ENCODE data around the gene CDYL. TPM values are rescaled to one million over a fixed set of nuclear protein-coding genes. Genes with fewer than 3 reads are reported as not detected.

CDYL gene
- total RNA-seq, 2 experiments from 2014 or later: 25.0 to 33.6 TPM

DNA sequence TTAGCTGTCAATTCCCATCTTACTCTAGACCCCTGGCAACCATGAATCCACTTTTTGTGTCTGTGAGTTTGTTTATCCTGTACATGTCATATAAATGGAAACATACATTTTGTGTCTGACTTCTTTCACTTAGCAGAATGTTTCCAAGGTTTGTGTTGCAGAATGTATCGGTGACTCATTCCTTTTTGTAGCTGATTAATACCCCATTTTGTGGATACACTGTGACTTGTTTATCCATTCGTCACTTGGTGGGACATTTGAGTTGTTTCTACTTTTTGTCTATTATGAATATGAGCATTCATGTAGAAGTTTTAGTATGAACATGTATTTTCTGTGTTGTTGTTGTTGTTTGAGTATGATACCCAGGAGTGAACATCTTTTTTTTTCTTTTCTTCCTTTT is 21.4 kb downstream of the CDYL start:
- Mint-ChIP-seq H3K27ac (no peak overlapping the region), H3K4me1 (peaks cover 21% of the 10 kb centered on the region), H3K4me3 (no peak overlapping the region)

DNA sequence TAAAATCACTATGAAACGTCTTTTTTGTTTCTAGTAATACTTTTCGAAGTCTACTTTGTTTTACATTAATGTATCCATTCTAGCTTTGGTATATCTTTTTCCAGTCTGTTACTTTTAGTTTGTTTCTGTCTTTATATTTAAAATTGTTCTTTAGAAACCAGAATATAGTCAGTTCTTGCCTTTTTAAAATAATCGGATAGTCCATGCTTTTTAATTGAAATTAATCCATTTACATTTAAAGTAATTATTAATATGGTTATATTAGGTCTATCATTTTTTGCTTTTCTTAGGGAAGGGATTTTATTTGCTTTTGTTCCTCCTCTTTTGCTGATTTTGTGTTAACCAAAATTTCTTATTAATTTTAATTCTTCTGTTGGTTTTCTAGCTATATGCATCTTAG is 23.7 kb downstream of the CDYL start:
- Mint-ChIP-seq H3K9me3 (peaks cover 9% of the 10 kb centered on the region), H3K4me1 (peaks cover 27% of the 10 kb centered on the region), H3K27ac (no peak overlapping the region), H3K27me3 (no peaks in the 10 kb centered on the region), H3K4me3 (no peak overlapping the region), H3K36me3 (ENCODE audit: low read depth) (no peaks in the 10 kb centered on the region)
- ChIA-PET POLR2A (no interaction called here), CTCF (interaction anchor here (1.4 kb wide), 1 partner anchor 11 kb away, joined by 3 read pairs; no protein-coding TSS in a partner anchor)
- no peak for DNase-seq

More for the DNA sequence above, 21.4 kb downstream of the CDYL start:
- ChIA-PET CTCF (no interaction called here), POLR2A (no interaction called here)
- DNase-seq: no peak
- Mint-ChIP-seq H3K9me3 (peaks cover 9% of the 10 kb centered on the region), H3K27me3 (no peaks in the 10 kb centered on the region), H3K36me3 (ENCODE audit: low read depth) (no peaks in the 10 kb centered on the region)

DNA sequence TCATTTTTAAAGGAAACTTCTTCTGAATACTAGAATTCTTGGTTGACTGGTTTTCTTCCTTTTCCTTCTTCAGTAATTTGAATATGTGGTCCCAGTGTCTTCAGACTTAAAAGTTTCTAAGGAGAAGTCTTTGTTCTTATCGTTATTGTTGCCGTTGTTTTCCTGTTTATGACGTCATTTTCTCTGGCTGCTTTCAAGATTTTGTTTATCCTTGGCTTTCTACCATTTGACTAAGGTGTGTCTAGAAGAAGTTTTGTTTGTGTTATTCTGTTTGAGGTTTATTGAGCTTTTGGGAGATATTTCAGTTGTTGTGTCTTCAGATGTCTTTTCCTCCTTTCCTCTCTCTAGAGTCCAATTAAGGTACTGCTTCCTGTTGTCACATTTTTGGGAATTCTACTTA is 24.5 kb downstream of the CDYL start:
- Mint-ChIP-seq H3K4me3 (no peak overlapping the region), H3K4me1 (peaks cover 27% of the 10 kb centered on the region), H3K36me3 (ENCODE audit: low read depth) (no peaks in the 10 kb centered on the region), H3K27ac (no peak overlapping the region), H3K27me3 (no peaks in the 10 kb centered on the region), H3K9me3 (peaks cover 9% of the 10 kb centered on the region)
- POLR2A ChIA-PET: no interaction called here
- DNase-seq: no peak
- CTCF ChIA-PET: no interaction called here

DNA sequence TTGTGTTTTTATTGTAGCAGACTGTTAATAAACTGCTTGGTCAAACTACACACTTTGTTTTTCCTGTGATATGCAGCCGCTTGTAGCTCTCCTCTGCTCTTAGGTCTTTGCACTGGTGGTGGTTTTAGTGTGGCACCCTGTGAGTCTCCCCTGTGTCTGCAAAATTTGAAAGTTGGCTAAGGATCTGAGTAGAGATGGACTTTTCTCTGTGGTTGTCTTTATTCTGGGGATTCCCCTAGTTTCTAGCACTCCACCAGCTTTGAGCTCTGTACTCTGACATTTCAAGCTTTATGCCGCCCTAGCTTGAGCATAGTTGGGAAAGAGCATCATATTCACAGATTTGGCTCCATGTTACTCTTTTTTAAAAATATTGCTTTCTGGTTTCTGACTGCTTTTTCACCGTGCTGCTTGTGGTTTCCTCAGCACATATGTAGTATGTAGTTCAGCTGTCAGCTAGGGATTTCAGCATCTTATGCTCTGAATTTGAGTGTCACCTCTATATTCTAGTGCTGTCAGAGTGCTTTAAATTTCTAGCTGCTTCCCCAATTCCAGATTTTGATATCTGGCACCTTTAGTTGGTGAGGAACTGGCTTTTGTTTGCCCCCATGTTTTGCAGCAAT is 25.4 kb downstream of the CDYL start:
- Mint-ChIP-seq H3K4me3 (no peak overlapping the region), H3K36me3 (ENCODE audit: low read depth) (no peaks in the 10 kb centered on the region), H3K27ac (no peak overlapping the region), H3K9me3 (peaks cover 9% of the 10 kb centered on the region), H3K27me3 (no peaks in the 10 kb centered on the region), H3K4me1 (peaks cover 28% of the 10 kb centered on the region)
- CTCF ChIA-PET: interaction anchor here (0.5 kb wide), 1 partner anchor 10 kb away, joined by 3 read pairs; no protein-coding TSS in a partner anchor
- POLR2A ChIA-PET: no interaction called here
- DNase-seq: no peak

DNA sequence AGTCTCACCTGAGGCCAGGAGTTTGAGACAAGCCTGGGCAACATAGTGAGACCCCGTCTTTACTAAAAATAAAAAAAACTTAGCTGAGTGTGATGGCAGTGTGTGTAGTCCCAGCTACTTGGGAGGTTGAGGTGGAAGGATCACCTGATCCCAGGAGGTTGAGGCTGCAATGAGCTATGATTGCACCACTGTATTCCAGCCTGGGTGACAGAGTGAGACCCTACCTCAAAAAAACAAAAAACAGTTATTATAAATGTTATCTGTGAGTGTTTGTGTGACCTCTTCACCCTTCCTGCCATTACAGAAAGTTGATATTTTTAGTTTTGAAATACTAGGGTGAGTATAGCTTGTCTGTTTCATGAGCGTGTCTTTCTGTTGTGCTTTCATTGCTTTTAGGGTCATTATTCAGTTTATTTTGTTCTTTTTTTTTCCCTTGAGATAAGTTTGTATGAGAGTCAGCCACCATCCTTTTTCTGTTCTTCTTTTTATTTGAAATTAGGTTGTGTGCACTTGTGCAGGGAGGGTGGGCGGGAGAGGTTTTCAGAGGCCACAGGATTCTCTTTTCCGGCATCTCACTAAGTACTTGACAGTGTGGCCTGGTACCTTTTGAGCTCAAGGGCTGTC is 26.2 kb downstream of the CDYL start:
- H3K27me3 Mint-ChIP-seq: no peaks in the 10 kb centered on the region

DNA sequence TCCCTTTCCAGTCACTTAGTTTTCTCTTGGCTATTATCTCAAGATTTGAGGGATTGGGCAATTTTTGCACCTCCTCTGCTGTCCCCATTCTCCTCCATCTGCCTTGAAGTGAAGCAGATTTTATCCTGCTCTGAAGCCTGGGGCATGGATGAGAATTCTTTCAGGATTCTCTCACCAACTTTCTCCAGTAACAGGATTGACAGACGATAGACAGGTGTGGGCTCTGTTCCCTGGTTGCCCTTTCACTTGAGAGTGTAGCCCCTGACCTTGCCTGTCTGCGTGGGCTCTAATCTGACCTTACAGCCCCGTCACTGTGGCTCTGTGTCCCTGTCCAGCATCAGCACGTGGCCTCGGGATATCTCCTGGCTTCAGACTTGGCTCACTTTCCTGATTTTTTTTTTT is 27.1 kb downstream of the CDYL start:
- peaks cover 9% of the 10 kb centered on the region for H3K9me3 Mint-ChIP-seq
- H3K36me3 Mint-ChIP-seq (ENCODE audit: low read depth): no peaks in the 10 kb centered on the region
- no peak overlapping the region for H3K4me3 Mint-ChIP-seq
- H3K27me3 Mint-ChIP-seq: no peaks in the 10 kb centered on the region
- H3K27ac Mint-ChIP-seq: no peak overlapping the region
- no peak for DNase-seq
- peaks cover 31% of the 10 kb centered on the region for H3K4me1 Mint-ChIP-seq
- CTCF ChIA-PET: interaction anchor here (0.6 kb wide), 2 partner anchors 496 to 597 kb away, joined by 3 to 5 read pairs; no protein-coding TSS in a partner anchor
- POLR2A ChIA-PET: no interaction called here

More for the DNA sequence above, 26.2 kb downstream of the CDYL start:
- DNase-seq: no peak
- H3K27ac Mint-ChIP-seq: no peak overlapping the region
- ChIA-PET POLR2A (no interaction called here), CTCF (no interaction called here)
- H3K4me1 Mint-ChIP-seq: peaks cover 29% of the 10 kb centered on the region
- H3K4me3 Mint-ChIP-seq: no peak overlapping the region
- H3K9me3 Mint-ChIP-seq: peaks cover 9% of the 10 kb centered on the region
- H3K36me3 Mint-ChIP-seq (ENCODE audit: low read depth): no peaks in the 10 kb centered on the region

DNA sequence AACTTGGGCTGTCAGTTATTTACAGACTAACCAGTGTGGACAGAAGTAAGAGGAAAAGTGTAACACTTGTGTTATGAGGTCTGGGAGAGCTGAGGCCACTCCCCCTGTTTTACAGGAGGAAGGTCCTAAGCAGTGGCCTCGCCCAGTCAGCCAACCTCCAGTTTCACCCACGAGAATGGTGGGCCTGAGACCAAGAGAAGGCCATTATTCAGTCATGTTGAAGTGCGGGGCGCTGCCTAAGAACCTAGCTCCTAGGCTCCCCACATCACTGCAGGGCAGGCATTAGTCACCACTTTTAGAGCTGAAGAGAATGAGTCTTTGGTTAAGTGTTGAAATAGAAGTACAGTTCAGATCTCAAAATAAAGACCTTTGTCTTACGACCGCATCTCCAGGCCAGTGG is 27.9 kb downstream of the CDYL start:
- H3K9me3 Mint-ChIP-seq: peaks cover 12% of the 10 kb centered on the region
- POLR2A ChIA-PET: no interaction called here
- no peak overlapping the region for H3K4me3 Mint-ChIP-seq
- H3K36me3 Mint-ChIP-seq (ENCODE audit: low read depth): peaks cover 3% of the 10 kb centered on the region
- no peak for DNase-seq
- H3K27ac Mint-ChIP-seq: no peak overlapping the region
- peaks cover 31% of the 10 kb centered on the region for H3K4me1 Mint-ChIP-seq
- CTCF ChIA-PET: interaction anchor here (0.5 to 0.6 kb wide), 3 partner anchors 21 to 598 kb away, joined by 3 to 5 read pairs (median 3); no protein-coding TSS in a partner anchor
- no peaks in the 10 kb centered on the region for H3K27me3 Mint-ChIP-seq

DNA sequence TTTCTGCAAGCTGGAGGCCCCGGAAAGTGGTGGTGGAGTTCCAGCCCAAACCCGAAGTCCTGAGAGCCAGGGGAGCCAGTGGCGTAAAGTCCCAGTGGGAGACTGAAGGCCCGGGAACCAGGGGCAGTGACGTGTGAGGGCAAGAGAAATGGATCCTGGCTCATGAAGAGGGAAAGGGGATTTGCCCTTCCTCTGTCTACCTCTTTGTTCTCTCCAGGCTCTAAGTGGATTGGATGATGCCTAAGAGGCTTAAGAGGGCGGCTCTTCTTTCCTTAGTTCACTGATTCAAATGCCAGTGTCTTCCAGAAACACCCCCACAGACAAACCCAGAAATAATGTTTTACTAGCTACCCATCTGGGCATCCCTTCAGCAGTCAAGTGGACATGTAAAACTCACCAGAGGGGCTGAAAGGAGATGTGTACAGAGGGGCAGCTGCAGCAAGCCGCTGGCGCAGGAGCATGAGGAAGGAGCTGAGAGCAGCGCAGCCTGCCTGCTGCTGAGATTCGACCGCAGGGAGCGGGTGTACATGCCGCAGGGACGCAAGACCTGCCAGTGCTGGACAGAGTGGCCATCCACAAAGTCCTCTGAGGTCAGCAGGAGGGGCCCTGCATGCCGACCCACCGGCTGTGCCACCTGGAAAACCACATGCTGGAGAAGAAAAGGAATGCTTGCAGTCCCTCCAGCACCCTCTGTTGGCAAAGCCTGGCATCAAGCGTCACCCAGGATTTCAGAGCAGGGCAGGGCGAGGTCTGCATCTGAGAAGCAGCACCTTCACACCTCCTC is 29.5 kb downstream of the CDYL start:
- DNase-seq: peak; percentile 11
- POLR2A ChIA-PET: no interaction called here
- CTCF ChIA-PET: no interaction called here
- Mint-ChIP-seq H3K27me3 (no peaks in the 10 kb centered on the region), H3K27ac (no peak overlapping the region), H3K4me3 (no peak overlapping the region), H3K9me3 (peaks cover 12% of the 10 kb centered on the region), H3K36me3 (ENCODE audit: low read depth) (peaks cover 3% of the 10 kb centered on the region), H3K4me1 (peaks cover 30% of the 10 kb centered on the region)

DNA sequence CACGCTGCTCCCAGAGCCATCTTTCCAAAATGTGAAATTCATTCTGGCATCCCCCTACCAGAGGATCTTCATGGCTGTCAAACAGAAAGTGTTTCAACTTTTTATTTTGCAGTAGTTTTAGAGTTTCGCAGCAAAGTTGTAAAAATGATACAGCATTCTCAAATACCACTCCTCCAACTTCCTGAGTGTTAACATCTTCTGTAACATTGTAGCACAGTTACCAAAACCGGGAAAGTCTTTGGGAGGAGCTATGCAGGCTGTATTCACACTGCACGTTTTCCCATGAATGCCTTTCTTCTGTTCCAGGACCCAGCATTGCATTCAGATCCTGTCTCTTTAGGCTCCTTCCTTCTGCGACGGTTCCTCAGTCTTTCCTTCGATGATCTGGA is 30.1 kb downstream of the CDYL start:
- H3K4me1 Mint-ChIP-seq: peaks cover 25% of the 10 kb centered on the region
- POLR2A ChIA-PET: no interaction called here

DNA sequence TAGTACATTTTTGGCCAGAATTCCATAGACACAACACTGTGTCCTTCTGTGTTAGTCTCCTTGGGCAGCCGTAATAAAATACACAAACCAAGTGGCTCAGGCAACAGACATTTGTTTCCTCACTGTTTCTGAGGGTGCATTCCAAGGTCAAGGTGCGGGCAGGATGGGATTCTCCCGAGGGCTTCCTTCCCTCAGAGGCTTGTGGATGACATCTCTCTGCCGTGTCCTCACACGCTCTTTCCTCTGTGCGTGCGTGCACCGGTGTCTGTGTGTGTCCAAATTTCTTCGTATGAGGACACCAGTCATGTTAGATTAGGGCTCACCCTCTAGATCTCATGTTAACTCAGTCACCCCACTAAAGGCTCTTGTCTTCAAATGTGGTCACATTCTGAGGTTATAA is 30.6 kb downstream of the CDYL start:
- H3K27ac Mint-ChIP-seq: no peak overlapping the region
- H3K4me1 Mint-ChIP-seq: peaks cover 20% of the 10 kb centered on the region
- ChIA-PET POLR2A (no interaction called here), CTCF (no interaction called here)
- H3K4me3 Mint-ChIP-seq: no peak overlapping the region
- no peaks in the 10 kb centered on the region for H3K27me3 Mint-ChIP-seq
- H3K36me3 Mint-ChIP-seq (ENCODE audit: low read depth): peaks cover 3% of the 10 kb centered on the region
- peaks cover 10% of the 10 kb centered on the region for H3K9me3 Mint-ChIP-seq
- no peak for DNase-seq

More for the DNA sequence above, 30.1 kb downstream of the CDYL start:
- CTCF ChIA-PET: no interaction called here
- Mint-ChIP-seq H3K27me3 (no peaks in the 10 kb centered on the region), H3K9me3 (peaks cover 10% of the 10 kb centered on the region), H3K27ac (no peak overlapping the region), H3K36me3 (ENCODE audit: low read depth) (peaks cover 3% of the 10 kb centered on the region), H3K4me3 (no peak overlapping the region)
- no peak for DNase-seq

DNA sequence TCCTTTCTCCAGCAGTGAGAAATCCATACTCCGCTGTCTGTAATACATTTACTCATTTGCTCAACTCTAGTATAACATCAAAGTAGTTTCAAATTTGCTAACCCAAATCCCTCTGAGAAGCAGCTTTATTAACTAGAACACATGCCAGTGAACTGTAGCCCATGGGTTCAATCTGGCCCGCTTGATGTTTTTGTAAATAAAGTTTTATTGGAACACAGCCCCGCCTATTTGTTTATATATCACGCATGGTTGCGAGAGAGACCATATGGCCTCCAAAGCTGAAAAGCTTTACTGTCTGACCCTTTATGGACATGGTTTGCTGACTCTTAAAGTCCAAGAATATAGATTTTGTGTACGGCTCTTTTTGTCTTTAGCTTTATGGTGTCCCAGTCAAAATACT is 32.2 kb downstream of the CDYL start:
- no peak for DNase-seq
- ChIA-PET CTCF (no interaction called here), POLR2A (interaction anchor here (0.8 kb wide), 1 partner anchor 31 kb away, joined by 3 read pairs; no protein-coding TSS in a partner anchor)
- peaks cover 11% of the 10 kb centered on the region for H3K4me1 Mint-ChIP-seq
- H3K9me3 Mint-ChIP-seq: peaks cover 10% of the 10 kb centered on the region
- peaks cover 3% of the 10 kb centered on the region for H3K36me3 Mint-ChIP-seq (ENCODE audit: low read depth)
- no peak overlapping the region for H3K4me3 Mint-ChIP-seq
- no peak overlapping the region for H3K27ac Mint-ChIP-seq
- no peaks in the 10 kb centered on the region for H3K27me3 Mint-ChIP-seq

DNA sequence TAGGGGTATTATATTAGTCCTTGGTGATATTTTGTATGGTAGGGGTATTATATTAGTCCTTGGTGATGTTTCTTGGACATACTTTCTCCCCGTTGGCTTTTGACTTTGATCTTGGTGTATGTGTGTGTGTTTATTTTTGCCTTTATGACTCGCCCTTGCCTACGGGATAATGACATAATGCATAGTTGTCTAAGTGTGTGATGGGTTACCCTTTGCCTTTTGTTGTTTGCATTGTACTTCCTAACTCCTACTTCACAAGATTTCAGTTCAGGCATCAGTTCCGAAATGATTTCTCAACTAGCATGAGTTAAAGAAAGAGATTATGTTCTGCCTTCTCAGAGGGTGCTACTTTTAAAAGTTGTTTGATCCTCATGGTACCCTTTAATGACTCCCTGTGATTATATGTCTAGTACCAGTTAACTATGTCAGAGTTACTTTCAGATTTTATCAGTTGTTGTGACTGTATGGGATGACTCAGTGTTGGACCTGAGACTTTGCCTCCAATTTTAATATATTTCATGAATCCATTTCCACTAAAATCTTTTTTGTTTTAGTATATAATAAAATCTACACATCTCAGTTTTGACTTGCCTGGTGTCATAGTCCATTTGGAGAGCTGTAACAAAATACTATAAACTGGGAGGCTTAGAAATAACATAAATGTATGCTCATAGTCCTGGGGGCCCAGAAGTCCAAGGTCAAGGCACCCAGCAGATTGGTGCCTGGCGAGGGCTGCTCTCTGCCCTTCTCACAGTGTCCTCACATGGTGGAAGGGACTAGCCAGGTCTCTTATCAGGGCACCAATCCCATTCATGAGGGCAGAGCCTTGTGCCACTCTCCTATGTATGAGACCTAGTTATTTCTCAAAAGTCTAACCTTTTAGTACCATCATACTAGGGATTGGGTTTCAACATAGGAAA is 34.1 kb downstream of the CDYL start:
- ChIA-PET CTCF (interaction anchor here (1.1 to 1.5 kb wide), 2 partner anchors 10 to 11 kb away, joined by 3 to 4 read pairs; no protein-coding TSS in a partner anchor), POLR2A (no interaction called here)
- Mint-ChIP-seq H3K36me3 (ENCODE audit: low read depth) (peaks cover 3% of the 10 kb centered on the region), H3K27ac (no peak overlapping the region), H3K4me1 (peaks cover 20% of the 10 kb centered on the region), H3K27me3 (no peaks in the 10 kb centered on the region), H3K9me3 (peaks cover 10% of the 10 kb centered on the region), H3K4me3 (no peak overlapping the region)
- DNase-seq: no peak
